GM12878 (cell line): Measurements from ENCODE around the gene KIAA0319L. TPM values are rescaled to one million over a fixed set of nuclear protein-coding genes. Genes with fewer than 3 reads are reported as not detected.

Source experiments
- ATAC-seq: fragments of 200-7000 bp; cut with Tn5 transposase; 3 replicates; pipeline ENCODE4 v1.9.1; 2020; ENCODE audit warnings: mild to moderate bottlenecking, moderate library complexity
- BruUV-seq: library from RNA; stranded (reverse); fragments of 400-500 nt; replicated peaks from 2 replicates; lab custom pipeline; 2021; lab: Mats Ljungman, UMichigan
- CTCF ChIA-PET: fragments of 300-600 bp; sonication (Branson Sonifier 250); formaldehyde crosslinking; extraction: SDS; loops from one replicate; lab custom pipeline; 2021; ENCODE audit warnings: inconsistent platforms; lab: Yijun Ruan, JAX
- POLR2A ChIA-PET: fragments of 350-600 bp; formaldehyde crosslinking; extraction: SDS; loops from one replicate; lab custom pipeline; 2021; ENCODE audit warnings: inconsistent platforms; lab: Charles Lee
- RAD21 ChIA-PET: fragments of 300-600 bp; sonication (Branson Sonifier 250); formaldehyde crosslinking; loops from one replicate; lab custom pipeline; 2023; ENCODE audit warnings: antibody characterized with exemption; ENCODE audit not compliant: unreplicated experiment; lab: Charles Lee
- SMC1A ChIA-PET: fragments of 300-600 bp; sonication (Branson Sonifier 250); formaldehyde crosslinking; loops from one replicate; lab custom pipeline; 2023; ENCODE audit not compliant: unreplicated experiment, uncharacterized antibody; lab: Charles Lee
- DNase-seq: peaks from one replicate; pipeline ENCODE4 v3.0.0-alpha.2; 2011; ENCODE audit warnings: low read depth, low spot score
- FAIRE-seq: peaks from 3 replicates; lab custom pipeline; 2011; peaks lifted over from hg19 to GRCh38; lab: Jason Lieb, UNC
- H2AFZ ChIP-seq: 2 replicates; pipeline ENCODE4 v1.6.0; 2011; ENCODE audit warnings: low read depth, low read length, control low read depth; ENCODE audit not compliant: control insufficient read depth
- H3K27ac ChIP-seq: 2 replicates; pipeline ENCODE4 v1.5.1; 2011; ENCODE audit warnings: control low read depth; ENCODE audit not compliant: control insufficient read depth, insufficient read depth
- H3K27me3 ChIP-seq, 2 experiments: replicated peaks in 1 of 2; 2 replicates each; pipeline versions ENCODE4 v1.6.0 to v1.6.1; 2011; ENCODE audit warnings: low read length in 1 of 2; ENCODE audit not compliant: control insufficient read depth in 2 of 2, insufficient read depth in 2 of 2
- H3K36me3 ChIP-seq, 2 experiments: 2 replicates each; pipeline ENCODE4 v1.5.1; 2011; ENCODE audit warnings: low read length in 1 of 2; ENCODE audit not compliant: control insufficient read depth in 2 of 2, insufficient read depth in 2 of 2
- H3K4me1 ChIP-seq: 2 replicates; pipeline ENCODE4 v1.6.1; 2011; ENCODE audit warnings: mild to moderate bottlenecking, low read length, moderate library complexity, mixed read lengths; ENCODE audit not compliant: control insufficient read depth, insufficient read depth
- H3K4me2 ChIP-seq: 2 replicates; pipeline ENCODE4 v1.6.0; 2011; ENCODE audit warnings: control low read depth; ENCODE audit not compliant: control insufficient read depth, insufficient read depth
- H3K4me3 ChIP-seq: fragments of 200-600 bp; sonication (generic); 2 replicates; pipeline ENCODE4 v1.5.1; 2016
- H3K79me2 ChIP-seq: 2 replicates; pipeline ENCODE4 v1.6.0; 2011; ENCODE audit warnings: low read length; ENCODE audit not compliant: control insufficient read depth, insufficient read depth
- H3K9ac ChIP-seq: 2 replicates; pipeline ENCODE4 v1.8.0; 2011; ENCODE audit warnings: low read length, control low read depth, mixed read lengths; ENCODE audit not compliant: control insufficient read depth, insufficient read depth
- H3K9me3 ChIP-seq: replicated peaks from 3 replicates; pipeline ENCODE4 v1.5.1; 2011; ENCODE audit warnings: mild to moderate bottlenecking, low read length; ENCODE audit not compliant: control insufficient read depth, insufficient read depth
- H4K20me1 ChIP-seq: 2 replicates; pipeline ENCODE4 v1.6.0; 2011; ENCODE audit not compliant: control insufficient read depth, insufficient read depth
- BMI1 ChIP-seq: fragments of 450-650 bp; IDR thresholded peaks from 2 replicates; pipeline ENCODE4 v1.6.1; 2016; ENCODE audit warnings: mild to moderate bottlenecking, moderate library complexity, borderline replicate concordance
- CHD4 ChIP-seq: fragments of 200-600 bp; sonication (generic); IDR thresholded peaks from 2 replicates; pipeline ENCODE4 v1.6.1; 2016; ENCODE audit warnings: mild to moderate bottlenecking
- IKZF2 ChIP-seq, 2 experiments: fragments of 450-650 bp; IDR thresholded peaks; 2 replicates each; pipeline ENCODE4 v1.6.1; 2017; ENCODE audit warnings: mild to moderate bottlenecking in 2 of 2, moderate library complexity in 2 of 2
- TAF1 ChIP-seq: IDR thresholded peaks from 2 replicates; pipeline ENCODE4 v1.6.1; 2011; ENCODE audit warnings: mild to moderate bottlenecking, low read depth, low read length, borderline replicate concordance
- ZSCAN29 ChIP-seq: fragments of 450-650 bp; IDR thresholded peaks from 2 replicates; pipeline ENCODE4 v1.6.1; 2017; ENCODE audit warnings: mild to moderate bottlenecking, moderate library complexity
- WGBS: methylation state at CpG from one replicate; pipeline ENCODE4 v1.1.6; 2016; ENCODE audit warnings: low lambda C conversion rate; ENCODE audit not compliant: insufficient replicate concordance, insufficient coverage; ENCODE audit errors: missing lambda C conversion rate; 5-methylcytosine and 5-hydroxymethylcytosine counted together
- in situ Hi-C: fragments of 300-500 bp; cut with MboI; formaldehyde crosslinking; loops from 9 replicates; pipeline ENCODE4 v1.14.3; 2018; ENCODE audit warnings: mixed read lengths
- intact Hi-C: fragments of 100-400 bp; cut with micrococcal nuclease; formaldehyde crosslinking; loops from one replicate; pipeline ENCODE4 v1.14.2; 2022; ENCODE audit not compliant: unreplicated experiment
- polyA plus RNA-seq, 11 experiments: library from polyadenylated mRNA; depleted of rRNA in 4 of 11; unstranded in 6 of 11; stranded (reverse) in 5 of 11; fragments of >200 nt; fragmentation: Nextera tagmentation in 4 of 11; fragmentation: Illumina TruSeq in 1 of 11; extraction: Ambion mirVana in 4 of 11; extraction: Trizol in 1 of 11; gene quantifications; 1 replicate in 1 of 11; 2 replicates in 10 of 11; pipeline versions ENCODE4 v1.2.1 to v1.2.3, GENCODE V29; 2011 to 2016; ENCODE audit warnings: inconsistent platforms in 2 of 11, missing spikeins in 2 of 11, low read depth in 1 of 11
- total RNA-seq, 4 experiments: library from RNA; depleted of rRNA in 3 of 4; stranded (reverse); fragments of >200 nt in 3 of 4; fragmentation: Illumina TruSeq in 1 of 4; extraction: Trizol in 1 of 4; gene quantifications; 2 replicates each; pipeline versions ENCODE4 v1.2.1 to v1.2.3, GENCODE V29; 2013 to 2021
- TF ChIP-seq, protein P1 (sequence below): IDR thresholded peaks from 2 replicates; pipeline ENCODE4 v1.6.1; 2011; ENCODE audit warnings: mild to moderate bottlenecking, low read depth, low read length, moderate library complexity; ENCODE audit not compliant: insufficient replicate concordance
- TF ChIP-seq, protein P2 (sequence below): fragments of 450-650 bp; IDR thresholded peaks from 2 replicates; pipeline ENCODE4 v1.6.1; 2018; ENCODE audit warnings: borderline replicate concordance, mild to moderate bottlenecking; ENCODE audit not compliant: partially characterized antibody
- TF ChIP-seq, protein P3 (sequence below): IDR thresholded peaks from 2 replicates; pipeline ENCODE4 v1.6.1; 2012; ENCODE audit warnings: low read depth, low read length, improper control_type of control experiment
- TF ChIP-seq, protein P4 (sequence below): fragments of 450-650 bp; IDR thresholded peaks from 2 replicates; pipeline ENCODE4 v1.6.1; 2017; ENCODE audit warnings: borderline replicate concordance
- TF ChIP-seq, protein P5 (sequence below): fragments of 450-650 bp; IDR thresholded peaks from 2 replicates; pipeline ENCODE4 v1.6.1; 2017; ENCODE audit warnings: low read depth, mild to moderate bottlenecking, moderate library complexity
- TF ChIP-seq, protein P6 (sequence below): IDR thresholded peaks from 2 replicates; pipeline ENCODE4 v1.6.1; 2011; ENCODE audit warnings: low read depth, low read length, improper control_type of control experiment, borderline replicate concordance

The KIAA0319L gene
- total and polyA plus RNA-seq, 10 of the 15 experiments (the other 5 are each of a cell fraction or from before 2014, with no cell fraction given), result 2.6 to 57.8 (median 25.4) TPM

DNA sequence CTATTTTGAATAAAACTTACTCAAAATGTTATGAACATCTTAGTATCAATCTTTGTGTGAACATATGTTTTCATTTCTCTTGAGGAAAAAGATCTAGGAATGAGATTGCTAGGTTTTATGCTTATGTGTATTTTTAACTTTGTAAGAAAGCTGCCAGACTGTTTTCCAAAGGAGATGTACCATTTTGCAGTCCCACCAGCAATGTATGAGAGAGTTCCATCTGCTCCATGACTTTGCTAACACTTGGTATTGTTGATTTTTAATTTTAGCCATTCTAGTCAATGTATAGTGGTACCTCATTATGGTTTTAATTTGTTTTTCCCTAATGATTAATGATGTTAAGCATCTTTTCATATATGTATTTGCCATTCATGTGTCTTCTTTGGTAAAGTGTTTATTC is 156.2 kb downstream of the KIAA0319L start (continued):
- TF ChIP-seq, protein P1, sequence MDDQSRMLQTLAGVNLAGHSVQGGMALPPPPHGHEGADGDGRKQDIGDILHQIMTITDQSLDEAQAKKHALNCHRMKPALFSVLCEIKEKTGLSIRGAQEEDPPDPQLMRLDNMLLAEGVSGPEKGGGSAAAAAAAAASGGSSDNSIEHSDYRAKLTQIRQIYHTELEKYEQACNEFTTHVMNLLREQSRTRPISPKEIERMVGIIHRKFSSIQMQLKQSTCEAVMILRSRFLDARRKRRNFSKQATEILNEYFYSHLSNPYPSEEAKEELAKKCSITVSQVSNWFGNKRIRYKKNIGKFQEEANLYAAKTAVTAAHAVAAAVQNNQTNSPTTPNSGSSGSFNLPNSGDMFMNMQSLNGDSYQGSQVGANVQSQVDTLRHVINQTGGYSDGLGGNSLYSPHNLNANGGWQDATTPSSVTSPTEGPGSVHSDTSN, result no peak
- TF ChIP-seq, protein P2, sequence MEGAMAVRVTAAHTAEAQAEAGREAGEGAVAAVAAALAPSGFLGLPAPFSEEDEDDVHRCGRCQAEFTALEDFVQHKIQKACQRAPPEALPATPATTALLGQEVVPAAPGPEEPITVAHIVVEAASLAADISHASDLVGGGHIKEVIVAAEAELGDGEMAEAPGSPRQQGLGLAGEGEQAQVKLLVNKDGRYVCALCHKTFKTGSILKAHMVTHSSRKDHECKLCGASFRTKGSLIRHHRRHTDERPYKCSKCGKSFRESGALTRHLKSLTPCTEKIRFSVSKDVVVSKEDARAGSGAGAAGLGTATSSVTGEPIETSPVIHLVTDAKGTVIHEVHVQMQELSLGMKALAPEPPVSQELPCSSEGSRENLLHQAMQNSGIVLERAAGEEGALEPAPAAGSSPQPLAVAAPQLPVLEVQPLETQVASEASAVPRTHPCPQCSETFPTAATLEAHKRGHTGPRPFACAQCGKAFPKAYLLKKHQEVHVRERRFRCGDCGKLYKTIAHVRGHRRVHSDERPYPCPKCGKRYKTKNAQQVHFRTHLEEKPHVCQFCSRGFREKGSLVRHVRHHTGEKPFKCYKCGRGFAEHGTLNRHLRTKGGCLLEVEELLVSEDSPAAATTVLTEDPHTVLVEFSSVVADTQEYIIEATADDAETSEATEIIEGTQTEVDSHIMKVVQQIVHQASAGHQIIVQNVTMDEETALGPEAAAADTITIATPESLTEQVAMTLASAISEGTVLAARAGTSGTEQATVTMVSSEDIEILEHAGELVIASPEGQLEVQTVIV, result no peak

DNA sequence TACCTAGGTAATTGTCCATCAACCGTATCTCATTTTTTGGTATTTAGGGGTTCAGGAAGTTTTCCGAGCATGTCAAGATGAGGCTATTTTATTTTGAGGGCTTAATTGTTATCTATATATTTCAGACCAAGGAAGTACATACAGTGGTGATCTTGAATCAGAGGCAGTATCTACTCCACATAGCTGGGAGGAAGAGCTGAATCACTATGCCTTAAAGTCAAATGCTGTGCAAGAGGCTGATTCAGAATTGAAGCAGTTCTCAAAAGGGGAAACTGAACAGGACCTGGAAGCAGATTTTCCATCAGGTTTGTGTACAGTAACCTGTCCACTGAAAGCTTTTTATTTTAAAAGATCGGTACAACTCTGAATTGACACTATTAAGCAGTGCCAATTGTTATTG is 158.5 kb downstream of the KIAA0319L start:
- intact Hi-C loops (no loop called here), in situ Hi-C loops (no loop called here)
- POLR2A ChIA-PET, result no interaction called here
- no peak for FAIRE-seq
- H3K9ac ChIP-seq, result no peak overlapping the region
- 100% methylated on average over 3 of the region's 3 CpGs for WGBS
- H3K4me2 ChIP-seq, result no peak overlapping the region
- CTCF ChIA-PET, result no interaction called here
- no peak for DNase-seq
- H3K4me1 ChIP-seq, result no peaks in the 10 kb centered on the region
- RAD21 ChIA-PET, result interaction anchor here (1.0 kb wide), 1 partner anchor 53 kb away, joined by 3 read pairs; no protein-coding TSS in a partner anchor
- H3K36me3 ChIP-seq, result peaks cover 4 to 21% of the 10 kb centered on the region in 2 experiments; a peak in 3 of 4 replicates
- ATAC-seq, result no peak
- H3K27ac ChIP-seq, result no peak overlapping the region
- H4K20me1 ChIP-seq, result no peaks in the 10 kb centered on the region
- BruUV-seq, result no TSS peak
- SMC1A ChIA-PET, result interaction anchor here (0.8 kb wide), 1 partner anchor 14 kb away, joined by 3 read pairs; no protein-coding TSS in a partner anchor
- H3K9me3 ChIP-seq, result no peaks in the 10 kb centered on the region
- no peaks in the 10 kb centered on the region for H3K79me2 ChIP-seq
- no peaks in the 10 kb centered on the region for H3K27me3 ChIP-seq
- H3K4me3 ChIP-seq, result no peak overlapping the region
- no peak overlapping the region for H2AFZ ChIP-seq
- TF ChIP-seq TAF1 (no peak), IKZF2 (IDR thresholded peaks at IDR 0.05) (no peak), ZSCAN29 (no peak), BMI1 (no peak), CHD4 (no peak)
- TF ChIP-seq, protein P3, sequence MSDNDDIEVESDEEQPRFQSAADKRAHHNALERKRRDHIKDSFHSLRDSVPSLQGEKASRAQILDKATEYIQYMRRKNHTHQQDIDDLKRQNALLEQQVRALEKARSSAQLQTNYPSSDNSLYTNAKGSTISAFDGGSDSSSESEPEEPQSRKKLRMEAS, result no peak
- TF ChIP-seq, protein P4, sequence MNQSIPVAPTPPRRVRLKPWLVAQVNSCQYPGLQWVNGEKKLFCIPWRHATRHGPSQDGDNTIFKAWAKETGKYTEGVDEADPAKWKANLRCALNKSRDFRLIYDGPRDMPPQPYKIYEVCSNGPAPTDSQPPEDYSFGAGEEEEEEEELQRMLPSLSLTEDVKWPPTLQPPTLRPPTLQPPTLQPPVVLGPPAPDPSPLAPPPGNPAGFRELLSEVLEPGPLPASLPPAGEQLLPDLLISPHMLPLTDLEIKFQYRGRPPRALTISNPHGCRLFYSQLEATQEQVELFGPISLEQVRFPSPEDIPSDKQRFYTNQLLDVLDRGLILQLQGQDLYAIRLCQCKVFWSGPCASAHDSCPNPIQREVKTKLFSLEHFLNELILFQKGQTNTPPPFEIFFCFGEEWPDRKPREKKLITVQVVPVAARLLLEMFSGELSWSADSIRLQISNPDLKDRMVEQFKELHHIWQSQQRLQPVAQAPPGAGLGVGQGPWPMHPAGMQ, result no peak
- TF ChIP-seq, protein P5, sequence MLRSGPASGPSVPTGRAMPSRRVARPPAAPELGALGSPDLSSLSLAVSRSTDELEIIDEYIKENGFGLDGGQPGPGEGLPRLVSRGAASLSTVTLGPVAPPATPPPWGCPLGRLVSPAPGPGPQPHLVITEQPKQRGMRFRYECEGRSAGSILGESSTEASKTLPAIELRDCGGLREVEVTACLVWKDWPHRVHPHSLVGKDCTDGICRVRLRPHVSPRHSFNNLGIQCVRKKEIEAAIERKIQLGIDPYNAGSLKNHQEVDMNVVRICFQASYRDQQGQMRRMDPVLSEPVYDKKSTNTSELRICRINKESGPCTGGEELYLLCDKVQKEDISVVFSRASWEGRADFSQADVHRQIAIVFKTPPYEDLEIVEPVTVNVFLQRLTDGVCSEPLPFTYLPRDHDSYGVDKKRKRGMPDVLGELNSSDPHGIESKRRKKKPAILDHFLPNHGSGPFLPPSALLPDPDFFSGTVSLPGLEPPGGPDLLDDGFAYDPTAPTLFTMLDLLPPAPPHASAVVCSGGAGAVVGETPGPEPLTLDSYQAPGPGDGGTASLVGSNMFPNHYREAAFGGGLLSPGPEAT, result no peak
- TF ChIP-seq, protein P6, sequence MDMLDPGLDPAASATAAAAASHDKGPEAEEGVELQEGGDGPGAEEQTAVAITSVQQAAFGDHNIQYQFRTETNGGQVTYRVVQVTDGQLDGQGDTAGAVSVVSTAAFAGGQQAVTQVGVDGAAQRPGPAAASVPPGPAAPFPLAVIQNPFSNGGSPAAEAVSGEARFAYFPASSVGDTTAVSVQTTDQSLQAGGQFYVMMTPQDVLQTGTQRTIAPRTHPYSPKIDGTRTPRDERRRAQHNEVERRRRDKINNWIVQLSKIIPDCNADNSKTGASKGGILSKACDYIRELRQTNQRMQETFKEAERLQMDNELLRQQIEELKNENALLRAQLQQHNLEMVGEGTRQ, result no peak
